GM19035 (cell line): ENCODE results near the gene TRNP1.
"Not testable (repeated sequence)": the region's sequence is repeated elsewhere in the genome, so short reads cannot be mapped to it uniquely, and the experiment has no call there.

Experiments used
- ATAC-seq: cut with Tn5 transposase; IDR thresholded peaks from one replicate; pipeline ENCODE4 v1.9.1; 2021; ENCODE audit not compliant: unreplicated experiment

The TRNP1 gene

DNA sequence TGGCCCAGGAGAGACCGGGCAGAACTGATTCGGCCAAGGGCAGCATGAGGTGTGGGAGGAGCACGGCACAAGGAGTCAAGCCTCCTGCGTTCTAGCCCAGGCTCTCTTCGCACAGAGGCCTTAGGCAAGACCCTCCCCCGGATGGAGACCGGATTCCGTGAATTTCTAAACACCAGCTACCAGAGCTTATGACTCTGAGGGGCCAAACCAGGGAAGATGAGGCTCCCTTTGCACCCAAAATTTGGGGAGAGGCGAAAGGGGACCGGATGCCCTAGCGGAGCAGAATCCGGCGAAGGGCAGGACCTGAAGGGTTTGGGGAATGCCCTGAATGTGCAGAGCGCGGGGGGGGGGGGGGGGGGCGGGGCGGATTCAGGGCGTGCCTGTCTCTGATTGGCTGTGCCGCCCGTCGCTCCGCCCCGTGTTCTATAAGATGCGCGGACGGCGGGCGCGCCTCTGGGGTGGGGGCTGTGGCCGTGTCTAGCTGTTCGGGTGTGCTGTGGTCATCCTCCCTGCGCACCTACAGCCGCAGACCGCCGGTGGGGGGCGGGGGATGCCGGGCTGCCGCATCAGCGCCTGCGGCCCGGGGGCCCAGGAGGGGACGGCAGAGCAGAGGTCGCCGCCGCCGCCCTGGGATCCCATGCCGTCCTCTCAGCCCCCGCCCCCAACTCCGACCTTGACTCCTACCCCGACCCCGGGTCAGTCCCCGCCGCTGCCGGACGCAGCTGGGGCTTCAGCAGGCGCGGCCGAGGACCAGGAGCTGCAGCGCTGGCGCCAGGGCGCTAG lies at the start of gene TRNP1:
Gene TRNP1, plus strand, starts transcription at position 456 of the 783 bp plus-strand sequence. Its CDS starts 95 bp downstream, at position 551.
- ATAC-seq, result no peak

- no peak for ATAC-seq
These were observed 48.4 kb upstream of the TRNP1 start for GRCh38 chr1:26945138-26945537.

DNA sequence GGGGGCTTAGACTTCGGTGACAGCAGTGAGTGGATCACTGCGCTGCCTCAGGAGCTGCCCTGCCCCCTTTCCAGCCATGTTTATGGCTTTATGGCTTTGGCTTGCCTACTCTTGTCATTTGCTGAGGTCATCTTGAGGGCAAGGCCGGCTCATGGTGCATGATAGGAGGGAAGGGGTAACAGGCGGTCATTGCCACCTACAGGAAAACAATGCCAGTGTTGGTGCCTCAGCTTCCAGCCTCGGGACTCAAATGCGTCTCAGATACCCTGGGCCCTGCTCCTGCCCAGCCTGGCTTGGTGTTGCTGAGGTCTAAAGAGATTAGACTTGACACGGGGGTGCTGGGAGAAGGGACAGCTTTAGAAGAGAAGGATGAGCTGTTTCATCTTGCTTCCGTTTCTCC lies 47.8 kb upstream of the TRNP1 start:
- ATAC-seq, result no peak

DNA sequence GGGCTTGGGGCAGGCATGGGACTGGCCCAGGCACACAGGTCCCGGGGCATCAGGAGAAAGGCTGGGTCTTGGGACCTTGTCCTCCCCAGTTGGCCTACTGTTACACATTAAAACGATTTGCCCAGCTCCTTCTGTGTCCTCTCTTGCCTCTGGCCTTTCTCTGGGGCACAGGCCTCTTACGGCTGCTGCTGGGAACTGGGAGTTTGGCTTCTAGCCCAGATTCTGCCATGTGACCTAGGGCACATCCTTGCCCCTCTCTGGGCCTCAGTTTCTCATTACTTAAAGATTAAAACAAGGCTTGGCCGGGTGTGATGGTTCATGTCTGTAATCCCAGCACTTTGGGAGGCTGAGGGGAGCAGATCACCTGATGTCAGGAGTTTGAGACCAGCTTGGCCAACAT lies 47.2 kb upstream of the TRNP1 start:
- no peak for ATAC-seq

DNA sequence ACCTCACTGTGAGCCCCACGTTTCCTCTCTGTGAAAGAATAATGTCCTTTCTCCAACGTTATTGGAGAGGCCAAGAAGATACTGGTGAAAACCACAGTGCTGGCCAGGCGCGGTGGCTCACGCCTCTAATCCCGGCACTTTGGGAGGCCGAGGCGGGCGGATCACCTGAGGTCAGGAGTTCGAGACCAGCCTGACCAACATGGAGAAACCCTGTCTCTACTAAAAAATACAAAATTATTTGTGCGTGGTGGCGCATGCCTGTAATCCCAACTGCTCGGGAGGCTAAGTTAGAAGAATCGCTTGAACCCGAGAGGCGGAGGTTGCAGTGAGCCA lies 44.8 kb upstream of the TRNP1 start:
- not testable (repeated sequence) for ATAC-seq

DNA sequence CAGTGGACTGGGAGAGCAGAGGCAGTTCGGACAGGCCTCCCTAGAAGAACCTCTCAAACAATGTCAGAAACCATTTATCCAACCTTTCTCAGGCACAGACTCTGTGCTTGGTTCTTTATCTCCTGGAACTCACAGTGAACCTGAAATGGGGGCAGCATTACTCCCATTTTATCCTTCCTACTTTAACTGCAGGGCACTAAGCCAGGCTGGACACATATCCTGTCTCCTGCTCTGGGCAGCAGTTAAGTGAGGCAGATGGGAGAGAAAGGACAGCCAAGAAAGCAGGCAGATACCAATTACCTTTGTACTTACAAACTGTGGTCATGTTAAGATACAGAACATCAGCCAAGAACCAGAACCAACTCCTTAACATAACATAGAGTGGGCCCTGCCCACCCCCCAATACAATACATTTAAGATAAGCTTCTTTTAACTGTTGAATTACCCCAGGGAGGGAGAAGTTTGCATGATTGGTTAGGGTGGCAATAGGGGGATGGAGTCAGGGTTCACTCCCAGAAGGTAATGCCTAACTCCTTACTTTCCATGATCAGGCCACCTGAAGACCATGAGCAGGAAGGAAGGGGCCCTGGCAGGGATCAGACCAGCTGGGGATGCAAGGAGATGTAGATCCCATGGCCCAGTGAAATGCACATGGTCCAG lies 44.1 kb upstream of the TRNP1 start:
- no peak for ATAC-seq

DNA sequence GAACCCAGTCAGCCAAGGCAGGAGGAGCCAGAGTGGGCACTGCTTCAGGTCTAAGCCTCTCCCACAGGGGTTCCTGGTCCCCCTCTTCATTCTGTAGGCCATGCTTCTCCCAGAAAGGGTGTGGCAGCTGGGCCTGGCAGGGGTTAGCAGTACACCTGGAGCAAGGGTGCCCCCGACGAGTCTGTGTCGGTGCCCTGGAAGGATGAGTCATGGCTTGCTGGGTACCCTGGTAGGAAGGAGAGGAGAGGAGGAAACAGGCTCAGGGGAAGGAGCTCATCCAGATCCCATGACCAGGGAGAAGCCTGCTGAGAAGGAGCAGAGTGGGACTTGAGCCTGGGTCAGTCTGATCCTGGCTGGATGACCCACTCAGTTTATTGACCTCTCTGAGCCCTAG lies 43.6 kb upstream of the TRNP1 start:
- no peak for ATAC-seq

DNA sequence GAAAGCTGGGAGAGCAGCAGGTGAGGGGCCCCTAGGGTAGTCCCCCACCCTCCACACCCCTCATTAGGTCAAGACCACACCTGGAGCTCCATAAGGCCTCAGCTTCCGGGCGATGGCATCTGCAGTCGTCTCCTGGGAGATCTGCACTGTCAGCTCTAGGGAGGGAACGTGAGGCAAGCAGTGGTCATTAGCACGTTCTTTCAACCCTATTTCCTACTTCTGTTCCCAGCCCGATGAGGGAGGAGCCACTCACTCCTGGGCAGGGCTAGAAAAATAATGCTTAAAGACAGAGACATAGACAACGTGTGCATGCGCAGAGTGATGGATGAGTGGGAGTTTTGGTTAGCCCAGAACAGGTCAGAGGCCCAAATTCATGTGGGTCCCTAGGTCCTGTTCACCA lies 42.9 kb upstream of the TRNP1 start:
- no peak for ATAC-seq

DNA sequence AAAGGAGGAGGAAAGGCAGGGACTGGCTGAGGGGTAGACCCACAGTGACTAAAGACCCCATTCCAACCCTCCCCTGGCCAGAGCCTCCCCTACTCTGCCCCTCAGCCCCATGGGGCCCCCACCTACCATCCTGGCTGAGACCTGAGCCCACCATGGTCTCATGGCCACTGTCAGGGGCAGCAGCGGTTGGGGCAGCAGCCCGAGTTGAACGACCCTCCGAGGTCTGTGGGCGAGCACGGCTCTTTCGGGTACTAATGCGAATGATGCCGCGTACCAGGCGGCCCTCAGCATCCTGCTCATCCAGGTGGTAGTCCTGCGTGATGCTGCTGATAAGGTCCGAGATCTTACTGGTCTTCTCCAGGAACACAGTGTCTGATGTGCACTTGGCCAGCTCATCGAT lies 42.3 kb upstream of the TRNP1 start:
- ATAC-seq, result no peak

DNA sequence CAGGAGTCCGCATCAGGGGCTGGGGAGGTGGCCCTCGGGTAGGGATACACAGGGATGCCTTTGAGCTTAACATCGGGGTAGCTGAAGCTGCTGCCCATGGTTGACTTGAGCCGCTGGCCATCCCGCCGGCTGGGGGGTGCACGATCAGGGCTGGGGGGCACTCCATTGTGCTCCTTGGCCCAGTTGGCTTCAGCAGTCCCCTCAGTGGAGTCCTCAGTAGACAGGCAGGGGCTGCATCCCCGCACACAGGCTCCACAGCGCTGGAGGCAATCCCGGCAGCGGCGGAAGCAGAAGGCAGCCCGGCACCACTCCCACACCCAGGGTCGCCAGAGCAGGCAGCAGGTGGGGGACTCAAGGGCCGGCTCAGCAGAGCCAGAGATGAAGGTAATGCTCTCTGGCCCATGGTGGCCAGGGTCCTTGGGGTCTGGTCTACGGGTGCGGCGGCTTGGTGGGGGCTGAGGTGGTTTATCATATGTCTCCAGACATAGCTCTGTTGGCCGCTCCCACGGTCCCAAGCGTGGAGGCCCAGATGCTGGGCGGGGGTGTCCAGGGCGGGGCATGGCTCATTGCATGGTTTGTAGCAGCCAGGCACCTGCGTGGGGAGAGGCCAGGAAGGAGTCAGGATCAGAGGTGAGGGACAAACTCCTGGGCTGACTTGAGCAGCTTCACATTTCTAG lies 41.5 kb upstream of the TRNP1 start:
- ATAC-seq, result no peak

- no peak for ATAC-seq
These were observed 40.1 kb upstream of the TRNP1 start for GRCh38 chr1:26953374-26953773.

GRCh38 chr1:26956321-26956720 lies 37.2 kb upstream of the TRNP1 start:
- ATAC-seq, result no peak

GRCh38 chr1:26957306-26957705 lies 36.2 kb upstream of the TRNP1 start:
- ATAC-seq, result no peak

- ATAC-seq, result no peak
These were observed 34.2 kb upstream of the TRNP1 start for GRCh38 chr1:26959270-26959669.

DNA sequence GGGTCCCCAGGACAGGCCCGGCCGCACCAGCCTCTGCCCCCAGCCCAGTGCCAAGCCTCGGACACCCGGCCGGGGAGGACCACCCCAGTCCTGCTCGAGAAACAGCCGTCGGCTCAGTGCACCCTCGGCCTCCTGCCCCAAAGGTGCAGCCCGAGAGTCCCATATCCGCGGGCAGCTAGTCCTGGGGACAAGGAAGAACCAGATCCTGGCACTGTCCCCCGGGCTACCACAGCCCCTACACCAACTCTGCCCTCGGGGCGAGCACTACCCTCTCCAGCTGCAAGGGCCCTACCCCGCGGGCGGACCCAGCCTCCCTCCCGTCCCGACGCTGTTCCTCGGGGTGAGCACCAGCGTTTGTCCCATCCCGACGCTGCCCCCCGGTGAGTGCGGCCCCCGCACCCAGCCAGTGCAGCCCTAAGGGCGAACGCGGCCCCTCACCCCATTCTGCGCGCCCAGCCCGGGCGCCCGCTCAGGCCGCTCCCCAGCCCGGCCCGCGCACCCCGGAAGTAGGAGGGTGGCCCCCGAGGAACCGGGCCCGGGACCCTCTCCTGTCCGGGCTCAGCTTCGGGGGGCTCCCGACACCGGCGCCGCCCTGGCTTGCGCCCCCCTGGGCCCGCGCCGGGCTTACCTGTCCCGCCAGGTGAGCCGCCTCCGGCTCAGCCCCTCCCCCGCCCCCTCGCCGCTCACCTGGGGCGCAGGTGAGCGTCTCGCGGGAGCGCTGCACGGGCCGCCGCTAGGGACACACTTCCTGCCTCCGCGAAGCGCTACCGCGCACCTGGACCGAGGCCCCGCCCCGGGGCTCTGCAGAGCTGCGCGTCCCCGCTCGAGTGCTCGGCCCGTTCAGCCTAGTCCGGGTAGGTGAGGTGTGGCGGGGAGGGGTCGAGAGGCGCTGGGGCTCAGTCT lies 33.5 kb upstream of the TRNP1 start, which contains the start of gene KDF1:
Gene KDF1, minus strand, starts transcription at position 747 of the 903 bp plus-strand sequence. CDS start 8,088 bp downstream, outside the sequence.
- no peak for ATAC-seq

DNA sequence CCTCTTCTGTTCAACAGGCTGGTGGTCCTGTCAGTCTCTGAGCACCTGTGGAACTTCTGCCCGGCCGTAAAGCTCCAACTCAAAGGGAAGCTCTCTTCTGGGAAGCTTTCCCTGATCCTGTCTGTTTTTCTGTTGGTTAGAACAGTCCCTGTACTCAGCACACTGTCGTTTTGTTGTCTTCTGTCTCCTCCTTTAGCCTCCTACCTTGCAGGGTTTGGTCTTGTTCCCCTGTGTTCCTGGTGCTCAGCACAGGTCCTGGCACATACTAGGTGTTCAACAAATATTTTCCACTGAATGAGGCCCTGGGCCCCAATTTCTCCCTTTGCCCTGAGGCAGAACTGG lies 32.9 kb upstream of the TRNP1 start:
- ATAC-seq, result no peak

GRCh38 chr1:26961826-26962225 lies 31.7 kb upstream of the TRNP1 start:
- ATAC-seq, result no peak

DNA sequence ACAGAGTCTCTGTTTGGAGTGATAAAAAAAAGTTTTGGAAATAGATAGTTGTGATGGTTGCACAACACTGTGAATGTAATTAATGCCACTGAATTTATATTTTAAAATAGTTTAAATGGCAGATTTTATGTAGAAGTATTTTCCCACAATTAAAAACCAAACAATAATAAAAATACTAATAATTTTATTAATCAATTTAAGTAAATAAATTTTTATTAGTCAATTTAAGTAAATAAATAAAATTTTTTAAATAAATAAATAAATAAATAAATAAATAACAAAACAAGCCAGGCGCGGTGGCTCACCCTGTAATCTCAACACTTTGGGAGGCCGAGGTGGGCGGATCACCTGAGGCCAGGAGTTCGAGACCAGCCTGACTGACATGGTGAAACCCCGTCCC lies 28.3 kb upstream of the TRNP1 start:
- no peak for ATAC-seq

GRCh38 chr1:26965628-26966027 lies 27.9 kb upstream of the TRNP1 start:
- ATAC-seq, result no peak

DNA sequence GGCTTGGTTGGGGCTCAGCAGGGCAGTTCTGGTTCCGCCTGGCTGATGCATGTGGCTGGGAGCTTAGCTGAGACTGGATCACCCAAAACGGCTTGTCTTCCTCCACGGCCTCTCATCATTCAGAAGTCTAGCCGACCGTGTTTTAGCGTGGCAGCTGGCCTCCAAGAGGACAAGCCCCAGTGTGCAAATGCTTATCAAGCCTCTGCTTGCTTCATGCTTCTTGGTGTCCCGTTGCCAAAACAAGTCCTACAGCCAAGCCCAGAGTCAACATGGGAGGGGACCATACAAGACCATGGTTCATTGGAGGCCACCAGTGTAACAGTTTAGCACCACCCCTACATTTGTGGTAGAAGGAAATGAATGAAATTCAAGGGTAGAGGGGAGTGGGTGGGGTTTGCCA lies 22.7 kb upstream of the TRNP1 start:
- ATAC-seq, result no peak

DNA sequence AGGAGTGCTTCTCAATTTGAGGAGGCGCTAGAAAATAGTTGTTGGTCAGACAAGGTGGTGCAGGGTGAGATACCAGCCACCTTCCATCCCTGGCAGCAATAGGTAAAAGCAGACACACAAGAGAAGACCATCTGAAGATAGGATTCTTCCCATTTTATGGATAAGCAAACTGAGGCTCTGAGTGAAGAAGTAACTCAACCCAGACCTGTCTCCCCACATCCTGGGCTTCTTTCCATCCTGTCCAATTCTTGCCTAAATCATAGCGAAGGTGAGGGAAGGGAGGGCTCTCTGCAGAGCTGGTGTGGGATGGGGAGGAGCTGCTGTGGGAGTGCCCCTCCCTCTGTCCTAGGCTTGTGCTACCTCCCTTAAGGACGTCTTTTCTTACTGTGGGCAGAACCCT lies 21.9 kb upstream of the TRNP1 start:
- no peak for ATAC-seq
